Activated CD4-positive, alpha-beta T cell treated with anti-CD3 and anti-CD28 coated beads for 24 hours (primary cell): Measurements from ENCODE around the gene EVC.

ENCODE experiments used
- DNase-seq, 2 donors: peaks; one replicate each; pipeline ENCODE4 v3.0.0-alpha.2; 2020; ENCODE audit warnings: low read depth in 2 of 2

The EVC gene

DNA sequence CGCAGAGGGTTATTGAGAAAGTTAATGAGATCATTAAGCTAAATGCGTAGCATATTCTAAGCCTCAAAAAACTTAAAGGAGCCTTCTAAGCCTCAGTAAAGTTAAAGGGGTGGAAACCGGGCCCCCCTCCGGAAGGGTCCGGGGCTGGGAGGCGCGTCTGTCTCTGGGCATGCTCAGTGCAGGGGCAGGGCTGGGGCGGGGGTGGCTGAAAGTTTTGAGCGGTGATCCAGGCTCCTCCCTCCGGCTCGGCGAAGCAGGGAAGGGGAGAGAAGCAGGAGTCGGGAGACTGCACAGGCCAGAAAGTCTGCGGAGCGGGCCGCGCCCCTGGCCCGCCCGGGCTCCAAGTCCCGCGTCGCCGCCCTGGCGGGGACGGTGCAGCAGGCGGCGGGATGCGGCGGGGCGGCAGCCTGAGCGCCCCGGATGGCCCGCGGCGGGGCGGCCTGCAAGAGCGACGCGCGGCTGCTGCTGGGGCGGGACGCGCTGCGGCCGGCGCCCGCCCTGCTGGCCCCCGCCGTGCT lies at the start of gene EVC:
EVC (plus strand) TSS at position 241 of the 518 bp plus-strand sequence; CDS start at position 421, 180 bp downstream.
- peak in 1 of 2 donors; percentile 5 for DNase-seq

DNA sequence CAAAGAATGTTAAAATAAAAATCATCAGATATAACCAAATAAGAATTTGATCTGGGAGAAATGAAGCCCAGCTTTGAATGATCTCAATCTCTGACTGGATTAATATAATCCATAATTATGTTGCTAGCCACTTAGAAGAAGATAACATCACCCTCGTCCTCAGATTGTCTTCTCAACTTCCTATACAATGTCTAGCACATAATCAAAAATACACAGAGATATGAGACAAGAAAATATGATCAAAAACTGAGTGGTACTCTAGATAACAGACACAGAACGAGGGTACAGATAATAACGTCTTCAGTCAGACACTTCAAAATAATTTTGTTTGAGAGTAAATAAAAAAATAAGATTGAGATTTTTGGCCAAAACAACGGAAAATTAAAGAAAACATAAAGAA lies 49.8 kb upstream of the EVC start:
- no peak for DNase-seq

DNA sequence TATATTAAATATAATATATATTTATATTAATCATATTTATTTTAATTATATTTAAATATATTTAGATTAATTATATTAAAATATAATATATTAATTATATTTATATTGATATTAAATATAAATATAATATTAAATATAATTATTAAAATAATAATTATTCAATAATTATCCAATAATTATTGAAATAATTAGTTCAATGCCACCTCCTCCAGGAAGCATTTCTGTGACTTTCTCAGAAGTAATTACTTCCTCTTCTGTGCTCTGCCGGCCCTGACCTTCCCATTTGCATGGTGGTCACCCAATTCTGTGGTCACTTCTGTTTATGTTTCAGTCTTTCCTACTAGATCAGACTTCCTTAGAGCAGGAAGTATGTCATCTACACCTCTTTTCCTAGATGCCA lies 48.4 kb upstream of the EVC start:
- DNase-seq: no peak

DNA sequence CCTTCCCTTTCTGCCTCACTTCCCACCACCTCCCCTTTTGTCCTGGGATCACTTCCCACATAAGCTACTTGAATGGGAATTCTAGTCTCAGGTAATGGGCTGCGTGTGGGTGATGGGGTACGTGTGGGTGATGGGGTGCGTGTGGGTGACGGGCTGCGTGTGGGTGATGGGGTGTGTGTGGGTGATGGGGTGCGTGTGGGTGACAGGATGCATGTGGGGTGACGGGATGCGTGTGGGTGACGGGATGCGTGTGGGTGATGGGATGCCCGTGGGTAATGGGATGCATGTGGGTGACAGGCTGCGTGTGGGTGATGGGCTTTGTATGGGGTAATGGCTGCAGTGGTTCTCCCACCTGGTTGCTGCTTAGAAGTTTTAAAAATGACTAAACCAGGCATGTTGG lies 46.2 kb upstream of the EVC start:
- DNase-seq: no peak

DNA sequence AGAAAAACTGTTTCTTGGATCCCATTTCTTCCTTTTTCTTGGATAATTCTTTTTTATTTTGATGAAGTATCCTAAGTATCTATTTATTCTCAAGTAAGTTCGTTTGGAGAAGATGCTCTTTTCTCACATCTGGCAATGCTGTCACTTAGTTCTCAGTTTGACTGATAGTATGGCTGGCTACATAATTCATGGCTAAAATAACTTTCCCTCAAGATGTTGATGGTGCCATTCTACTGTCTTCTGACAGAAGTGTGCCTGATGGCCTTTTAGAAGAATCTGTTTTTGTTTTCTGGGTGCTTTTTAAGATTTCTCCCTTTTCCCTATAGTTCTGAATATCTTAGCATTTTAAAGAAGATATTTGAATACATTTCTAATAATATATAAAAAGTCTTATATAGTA lies 44.3 kb upstream of the EVC start:
- no peak for DNase-seq

DNA sequence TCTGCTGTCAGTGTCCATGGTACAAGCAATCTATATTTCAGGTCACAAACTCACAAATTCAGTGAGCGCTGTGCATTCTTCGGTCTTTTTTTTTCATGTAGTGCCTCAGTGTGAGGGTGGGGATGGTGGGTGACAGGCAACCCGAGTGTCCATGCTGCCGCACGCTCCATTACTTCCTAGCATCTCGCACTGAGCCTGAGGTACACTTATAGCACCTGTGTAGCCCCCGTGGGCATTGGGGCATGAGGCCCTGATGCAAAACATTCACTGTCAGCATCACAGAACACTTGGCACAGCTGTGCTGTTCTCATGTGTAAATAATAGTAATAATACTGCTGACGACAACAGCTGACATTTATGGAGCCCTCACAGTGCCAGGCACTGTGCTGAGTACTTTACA lies 34.2 kb upstream of the EVC start:
- no peak for DNase-seq

DNA sequence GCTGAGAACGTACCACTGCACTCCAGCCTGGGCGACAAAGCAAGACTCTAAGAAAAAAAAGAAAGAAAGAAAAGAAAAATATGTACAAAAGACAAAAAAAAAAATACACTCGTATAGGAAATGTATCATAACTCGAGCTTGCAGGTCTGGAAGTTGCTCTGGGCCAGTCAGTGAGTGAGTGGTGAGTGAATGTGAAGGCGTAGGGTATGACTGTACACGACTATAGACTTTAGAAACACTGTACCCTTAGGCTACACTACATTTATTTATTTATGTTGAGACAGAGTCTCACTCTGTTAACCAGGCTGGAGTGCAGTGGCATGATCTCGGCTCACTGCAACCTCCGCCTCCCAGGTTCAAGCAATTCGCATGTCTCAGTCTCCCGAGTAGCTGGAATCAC lies 32.0 kb upstream of the EVC start:
- no peak for DNase-seq

DNA sequence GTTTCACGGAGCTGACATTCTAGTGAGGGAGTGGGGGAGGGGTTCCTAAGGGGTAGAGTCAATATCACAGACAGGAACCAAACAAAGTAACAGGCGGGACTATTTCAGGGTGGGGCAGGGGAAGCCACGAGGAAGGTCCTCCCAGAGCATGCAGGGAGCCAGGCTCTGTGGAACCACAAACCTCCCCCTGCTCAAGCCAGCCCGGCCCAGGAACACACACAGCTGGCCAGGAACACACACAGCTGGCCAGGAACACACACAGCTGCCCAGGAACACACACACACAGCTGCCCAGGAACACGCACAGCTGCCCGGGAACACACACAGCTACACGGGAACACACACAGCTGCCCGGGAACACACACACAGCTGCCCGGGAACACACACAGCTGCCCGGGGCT lies 27.4 kb upstream of the EVC start:
- no peak for DNase-seq

DNA sequence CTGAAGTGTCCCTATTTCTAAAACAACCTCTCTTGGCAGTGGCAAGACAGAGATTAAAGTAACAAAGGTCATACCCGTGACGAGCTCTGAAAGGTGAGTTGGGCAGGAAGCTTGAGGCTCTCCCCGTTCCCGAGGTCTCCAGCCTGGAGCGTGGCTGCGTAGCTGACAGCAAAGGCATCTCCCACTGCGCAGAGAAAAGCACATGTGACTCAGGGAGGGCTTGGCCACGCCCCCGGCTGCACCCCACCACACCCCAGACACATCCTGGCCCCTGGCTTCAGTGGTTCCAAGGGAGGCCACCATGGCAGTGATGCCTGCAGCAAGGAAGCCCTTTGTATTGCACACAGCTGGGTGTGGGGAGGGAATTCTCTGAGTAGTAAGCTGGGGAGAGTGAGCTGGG lies 25.7 kb upstream of the EVC start:
- no peak for DNase-seq

DNA sequence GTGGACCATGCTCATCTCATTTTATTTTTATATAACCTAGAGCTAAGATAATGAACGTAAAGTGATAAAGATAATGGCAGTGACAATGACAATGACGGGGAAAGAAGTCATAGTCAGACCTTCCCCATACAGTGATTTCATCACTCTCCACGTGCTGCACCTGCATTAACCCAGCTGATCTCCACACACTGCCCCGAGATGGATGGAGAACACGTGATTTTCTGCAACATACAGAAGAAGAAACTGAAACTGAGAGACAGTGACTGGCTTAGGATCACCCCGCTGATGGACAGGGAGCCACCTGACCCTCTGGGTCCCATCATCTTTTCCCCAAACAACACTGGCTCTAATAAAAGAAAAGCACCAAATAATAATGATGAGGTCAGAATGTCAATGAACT lies 24.7 kb upstream of the EVC start:
- DNase-seq: no peak

DNA sequence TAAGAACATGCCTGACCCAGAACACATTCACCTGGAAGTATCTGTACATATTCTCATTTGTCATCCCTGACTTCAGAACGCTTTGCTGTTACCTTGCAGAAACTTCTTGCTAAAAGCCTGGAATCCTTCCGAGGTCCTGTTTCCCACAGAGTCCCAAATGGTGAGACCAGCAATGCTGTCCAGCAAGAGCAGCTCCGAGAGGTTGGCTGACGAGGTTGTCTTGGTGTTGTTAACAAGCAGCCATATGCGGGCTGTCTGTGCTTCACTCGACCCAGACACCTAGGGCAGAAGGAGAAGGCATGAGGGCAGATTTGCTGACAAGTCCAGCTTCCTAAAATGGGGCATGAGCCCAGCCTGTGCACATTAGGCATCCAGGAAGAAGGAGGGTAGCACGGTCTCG lies 21.9 kb upstream of the EVC start:
- DNase-seq: no peak

DNA sequence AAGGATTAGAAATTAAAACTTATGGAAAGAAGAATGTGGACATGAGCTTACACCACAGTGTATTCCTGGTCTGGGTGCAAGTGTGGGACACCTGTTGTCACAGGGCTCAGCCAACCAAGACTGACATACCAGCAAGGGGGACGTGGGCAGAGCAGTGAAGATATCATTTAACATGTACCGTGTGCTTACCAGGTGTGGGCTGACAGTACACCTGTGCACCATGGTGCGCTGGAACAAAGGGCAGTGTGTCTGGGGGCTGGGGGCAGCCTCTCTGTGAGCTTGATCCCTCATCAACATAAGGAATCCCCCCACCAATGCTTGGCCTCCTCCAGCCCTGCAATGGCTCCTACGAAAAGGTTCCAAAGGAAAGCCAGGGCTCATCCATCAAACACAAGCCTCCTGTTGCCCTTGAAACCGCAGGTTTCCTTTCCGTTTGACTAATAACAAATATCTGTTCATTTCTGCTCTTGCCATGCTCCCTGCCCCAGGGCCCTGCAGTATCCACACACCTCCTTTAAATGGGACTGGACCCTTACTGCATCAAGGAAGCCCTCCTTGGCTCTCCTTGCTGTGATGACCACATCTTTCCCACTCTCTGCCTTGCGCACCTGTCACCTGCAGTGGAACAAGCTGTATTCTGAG lies 19.4 kb upstream of the EVC start:
- no peak for DNase-seq

DNA sequence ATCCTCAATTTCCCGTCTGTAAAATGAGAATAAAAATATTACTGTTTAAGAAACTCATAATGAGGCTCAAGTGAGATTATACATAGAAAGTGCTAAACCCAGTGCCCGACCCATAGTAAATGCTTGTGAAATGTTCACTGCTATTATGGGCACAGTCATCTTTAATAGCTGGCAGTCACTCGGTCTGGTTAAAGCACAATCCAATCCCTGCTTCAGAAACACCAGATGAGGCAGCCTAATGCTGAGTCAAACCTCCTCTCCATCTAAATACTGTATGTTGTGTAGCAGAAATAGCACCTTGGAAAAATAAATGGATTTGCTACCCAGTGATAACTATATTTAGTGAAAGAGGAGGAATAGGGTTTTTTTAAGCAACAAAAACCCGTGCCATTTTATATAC lies 17.1 kb upstream of the EVC start:
- DNase-seq: no peak

DNA sequence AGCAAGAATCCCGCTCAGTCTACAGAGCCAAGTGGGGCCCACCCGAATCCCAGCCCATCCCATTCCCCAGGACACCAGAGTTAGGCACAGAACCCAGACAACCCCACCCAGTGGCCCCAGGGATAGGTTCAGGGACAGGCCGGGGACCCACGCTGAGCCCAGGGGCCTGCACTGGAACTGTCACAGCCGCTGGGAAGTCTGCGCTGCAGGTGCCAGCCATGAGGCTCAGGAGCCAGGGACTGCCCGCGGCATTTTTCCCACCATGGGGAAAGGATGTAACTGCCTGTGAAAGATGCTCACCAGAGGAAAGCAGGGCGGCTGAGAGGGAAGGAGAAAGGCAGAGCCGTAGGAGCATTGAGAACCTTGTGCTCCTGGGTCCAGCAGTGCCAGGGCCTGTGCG lies 14.7 kb upstream of the EVC start:
- no peak for DNase-seq

DNA sequence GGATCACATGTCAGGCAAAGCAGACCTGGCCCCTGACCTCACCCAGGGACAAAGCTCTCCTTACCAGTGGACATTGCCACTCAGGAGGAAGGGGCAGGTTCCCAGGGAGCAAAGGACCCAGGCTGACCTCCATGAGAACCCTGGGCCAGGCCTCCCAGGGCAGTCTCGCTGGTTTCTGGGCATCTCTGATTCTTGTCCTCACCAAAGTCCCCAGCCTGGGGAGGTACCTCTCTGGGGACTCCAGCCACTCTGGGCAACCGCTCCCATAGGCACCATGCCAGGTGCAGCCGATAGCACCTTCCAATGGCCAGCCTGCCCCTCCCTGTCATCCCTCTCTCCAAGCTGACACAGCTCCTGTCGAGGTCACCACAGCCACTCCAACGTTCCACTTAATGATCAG lies 10.5 kb upstream of the EVC start:
- DNase-seq: no peak

DNA sequence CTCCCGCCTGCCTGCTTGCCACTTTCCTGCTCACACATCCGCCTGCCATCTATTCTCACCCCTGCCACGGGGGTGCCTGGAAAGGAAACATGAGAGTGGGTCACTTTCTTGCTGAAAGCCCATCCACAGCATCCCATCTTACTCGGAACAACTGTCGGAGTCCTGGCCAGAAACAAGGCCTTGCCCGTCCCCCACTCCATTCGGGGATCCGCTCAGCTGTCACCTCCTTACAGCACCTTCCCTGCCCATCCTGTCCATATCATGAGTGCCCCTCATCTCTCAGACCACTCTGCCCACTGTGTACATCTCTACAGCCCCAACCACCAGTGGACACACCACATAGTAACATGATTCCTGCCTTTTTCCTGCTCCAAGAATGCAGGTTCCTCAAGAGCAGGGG lies 9.0 kb upstream of the EVC start:
- DNase-seq: no peak

DNA sequence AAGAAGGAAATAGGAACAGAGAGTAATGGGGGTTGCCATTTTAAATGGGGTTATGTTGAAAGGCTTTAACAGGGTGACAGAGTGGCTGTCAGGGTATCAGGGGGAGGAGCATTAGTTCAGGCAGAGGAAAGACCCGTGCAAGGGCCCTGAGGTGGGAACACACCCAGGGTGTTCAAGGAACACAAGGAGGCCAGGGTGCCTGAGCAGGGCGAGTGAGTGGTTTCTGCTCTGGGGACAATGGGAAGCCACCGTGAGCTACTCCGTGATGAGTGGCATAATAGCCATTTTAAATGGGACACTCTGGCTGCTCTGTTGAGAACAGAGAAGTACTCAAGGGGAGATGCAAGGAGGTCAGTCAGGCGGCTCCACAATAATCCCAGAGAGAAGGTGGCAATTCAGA lies 7.2 kb upstream of the EVC start:
- no peak for DNase-seq

DNA sequence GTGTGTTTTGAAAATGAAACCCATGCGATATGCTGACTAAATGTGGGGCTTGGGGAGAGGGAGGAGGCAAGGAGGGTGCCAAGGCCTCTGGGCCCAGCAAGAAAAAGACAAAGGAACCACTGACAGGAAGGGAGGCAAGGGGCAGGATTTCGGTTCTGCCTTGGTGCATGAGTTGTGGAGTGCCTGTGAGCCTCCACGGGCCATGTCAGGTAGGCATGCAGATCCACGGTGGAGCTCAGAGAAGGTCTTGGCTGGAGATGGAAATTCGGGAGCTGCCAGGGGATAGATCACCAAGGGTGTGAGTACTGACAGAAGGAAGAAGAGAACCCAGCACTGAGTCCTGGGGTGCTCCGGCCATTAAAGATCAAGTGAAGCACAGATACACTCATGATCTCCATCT lies 6.7 kb upstream of the EVC start:
- no peak for DNase-seq

DNA sequence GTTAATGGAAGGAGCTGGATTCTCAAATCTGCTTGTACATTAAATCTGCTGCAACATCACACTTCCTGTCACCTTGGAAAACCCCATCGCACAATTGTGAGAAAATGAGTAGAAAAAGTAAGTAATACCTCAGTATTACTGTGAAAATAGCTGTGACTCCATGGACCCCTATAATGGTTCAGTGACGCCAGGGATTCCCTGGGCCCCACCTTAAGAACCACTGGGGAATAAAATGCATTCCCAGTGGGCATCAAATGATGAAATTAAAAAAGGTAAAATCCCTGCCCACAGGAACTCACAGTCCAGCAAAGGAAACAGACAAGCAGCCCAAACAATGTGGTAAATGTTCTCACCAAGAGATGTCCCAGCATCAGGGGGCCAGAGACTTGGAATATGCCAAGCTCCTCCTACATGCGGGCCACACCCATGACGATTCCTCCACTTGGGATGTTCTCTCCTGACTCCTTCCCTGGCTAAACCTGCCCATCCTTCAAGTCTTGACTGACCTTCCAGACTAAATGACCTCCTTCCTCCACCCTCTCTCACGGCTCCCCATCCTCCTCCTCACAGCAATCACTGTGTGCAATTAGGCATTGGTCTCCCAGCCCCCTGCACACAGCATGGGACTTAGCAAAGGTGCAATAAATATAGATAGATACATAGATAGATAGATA lies 5.2 kb upstream of the EVC start:
- no peak for DNase-seq

DNA sequence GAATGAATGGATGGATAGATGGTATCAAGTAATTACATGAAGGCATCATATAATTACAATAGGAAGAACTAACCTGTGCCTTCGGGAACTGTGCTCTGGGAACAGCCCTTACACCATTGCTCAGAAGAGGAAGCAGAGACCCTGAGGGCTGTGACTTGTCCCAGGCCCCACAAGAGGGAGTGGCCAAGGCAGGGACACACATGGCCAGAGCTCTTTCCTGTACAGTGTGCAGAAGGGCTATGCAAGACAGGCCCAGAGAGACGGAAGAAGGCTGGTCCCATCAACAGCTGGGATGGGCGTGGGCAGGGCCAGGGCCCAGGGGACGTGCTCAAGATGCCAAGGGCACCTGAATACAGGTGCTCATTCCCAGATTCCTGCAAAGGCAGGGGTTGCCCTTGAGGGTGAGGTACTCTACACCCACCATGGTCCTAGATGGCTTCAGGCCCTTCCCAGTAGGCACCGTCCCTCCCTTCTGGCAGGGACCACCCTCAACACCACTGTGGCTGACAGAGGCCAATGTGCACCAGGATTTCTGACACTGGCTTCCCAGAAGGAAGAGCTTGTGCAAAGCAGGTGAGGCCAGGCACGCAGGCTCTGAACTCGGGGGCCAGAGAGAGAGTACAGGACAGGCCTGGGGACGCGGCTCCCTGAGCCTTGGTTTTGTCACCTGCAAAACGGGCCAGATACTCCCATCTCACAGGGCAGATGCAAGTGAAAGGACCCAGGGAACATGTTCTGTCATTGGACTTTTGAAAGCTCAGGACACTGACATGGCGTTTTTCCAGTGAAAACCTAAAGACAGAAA lies 4.3 kb upstream of the EVC start:
- no peak for DNase-seq

DNA sequence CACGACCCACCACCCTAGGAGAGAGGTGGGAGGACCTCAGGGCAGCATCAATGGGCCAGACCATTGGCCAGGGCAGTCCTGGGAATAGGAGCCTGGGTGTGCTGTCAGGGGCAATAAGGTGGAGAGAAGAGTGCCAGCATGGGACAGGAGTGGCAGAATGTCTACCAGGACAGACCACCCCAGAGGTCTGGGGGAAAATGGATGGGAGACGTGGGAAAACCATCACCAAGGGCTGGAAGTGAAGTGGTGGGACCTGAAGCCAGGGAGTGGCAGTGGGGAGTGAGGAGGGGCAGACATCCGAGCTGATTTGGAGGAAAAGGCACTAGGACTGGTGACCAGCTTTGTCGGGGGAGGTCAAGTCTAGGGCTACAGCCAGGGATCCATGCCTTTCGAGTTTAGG lies 3.6 kb upstream of the EVC start:
- DNase-seq: no peak

DNA sequence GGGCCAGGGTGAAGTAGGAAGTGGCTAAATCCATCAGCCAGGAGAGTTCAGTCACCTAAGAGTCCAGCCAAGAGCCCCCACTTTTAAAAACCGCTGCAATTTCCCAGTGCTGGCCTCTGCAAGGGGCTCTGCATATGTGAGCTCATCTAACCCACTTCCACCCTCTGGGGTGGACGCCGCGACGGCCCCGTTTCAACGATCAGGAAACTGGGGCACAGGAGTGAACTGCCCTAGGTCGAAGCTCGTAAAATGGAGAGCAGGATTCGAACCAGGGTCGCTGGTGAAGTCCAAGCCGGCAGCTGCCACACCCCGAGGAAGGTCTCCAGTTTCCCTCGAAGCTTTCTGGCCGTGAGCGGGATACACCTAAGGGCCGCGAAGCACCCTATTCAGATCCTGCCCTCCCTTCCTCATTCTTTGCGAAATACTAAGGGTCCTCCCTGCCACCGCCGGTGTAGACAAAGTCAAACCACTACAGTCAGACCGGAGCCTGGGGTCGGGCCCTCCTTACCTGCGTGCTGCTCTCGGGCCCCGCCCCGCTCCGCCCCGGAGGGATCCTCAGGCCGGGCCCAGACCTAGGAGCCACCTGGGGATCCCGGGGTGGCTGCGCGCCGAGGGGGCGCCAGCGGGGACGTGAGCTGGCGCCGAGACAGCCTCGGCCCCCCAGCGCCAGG lies 3.1 kb upstream of the EVC start:
- no peak for DNase-seq
